Type B pancreatic cell (in vitro differentiated cells): ENCODE measurements around the gene IPO7. TPM values are rescaled to one million over a fixed set of nuclear protein-coding genes. Genes with fewer than 3 reads are reported as not detected.
"Not testable (repeated sequence)": the region's sequence is repeated elsewhere in the genome, so short reads cannot be mapped to it uniquely, and the experiment has no call there.

ENCODE experiments used
- DNase-seq: peaks from one replicate; pipeline ENCODE4 v3.0.0; 2021; ENCODE audit warnings: mixed read lengths; ENCODE audit not compliant: unreplicated experiment; ENCODE audit errors: extremely low spot score
- H3K27ac Mint-ChIP-seq: 2 replicates; pipeline ENCODE4 v1.8.0; 2021; ENCODE audit warnings: mild to moderate bottlenecking, mixed read lengths
- H3K27me3 Mint-ChIP-seq: 2 replicates; pipeline ENCODE4 v1.8.0; 2021; ENCODE audit warnings: mixed read lengths
- H3K36me3 Mint-ChIP-seq: 2 replicates; pipeline ENCODE4 v1.8.0; 2021; ENCODE audit warnings: mixed read lengths
- H3K4me1 Mint-ChIP-seq: one replicate; pipeline ENCODE4 v1.8.0; 2021; ENCODE audit warnings: mixed read lengths; ENCODE audit not compliant: unreplicated experiment
- H3K4me3 Mint-ChIP-seq: 2 replicates; pipeline ENCODE4 v1.8.0; 2021; ENCODE audit warnings: mild to moderate bottlenecking, mixed read lengths
- H3K9me3 Mint-ChIP-seq: 2 replicates; pipeline ENCODE4 v1.8.0; 2021; ENCODE audit warnings: mixed read lengths
- total RNA-seq: library from RNA; stranded (reverse); gene quantifications from 2 replicates; pipeline ENCODE4 v1.2.1, GENCODE V29; 2021; ENCODE audit warnings: low replicate concordance
- TF ChIP-seq, protein P1 (sequence below): fragments of 200-600 bp; sonication (generic); conservative IDR thresholded peaks from 2 replicates; pipeline ENCODE4 v1.5.0; 2021; ENCODE audit warnings: antibody characterized with exemption, mild to moderate bottlenecking

The IPO7 gene
- total RNA-seq, 1 donor from 2014 or later = 159 TPM

GRCh38 chr11:9351321-9351881, 33.1 kb upstream of the IPO7 start:
- Mint-ChIP-seq H3K9me3 (no peaks in the 10 kb centered on the region), H3K36me3 (no peaks in the 10 kb centered on the region), H3K27ac (no peak overlapping the region), H3K4me3 (no peak overlapping the region), H3K4me1 (no peaks in the 10 kb centered on the region), H3K27me3 (no peaks in the 10 kb centered on the region)
- TF ChIP-seq, protein P1, sequence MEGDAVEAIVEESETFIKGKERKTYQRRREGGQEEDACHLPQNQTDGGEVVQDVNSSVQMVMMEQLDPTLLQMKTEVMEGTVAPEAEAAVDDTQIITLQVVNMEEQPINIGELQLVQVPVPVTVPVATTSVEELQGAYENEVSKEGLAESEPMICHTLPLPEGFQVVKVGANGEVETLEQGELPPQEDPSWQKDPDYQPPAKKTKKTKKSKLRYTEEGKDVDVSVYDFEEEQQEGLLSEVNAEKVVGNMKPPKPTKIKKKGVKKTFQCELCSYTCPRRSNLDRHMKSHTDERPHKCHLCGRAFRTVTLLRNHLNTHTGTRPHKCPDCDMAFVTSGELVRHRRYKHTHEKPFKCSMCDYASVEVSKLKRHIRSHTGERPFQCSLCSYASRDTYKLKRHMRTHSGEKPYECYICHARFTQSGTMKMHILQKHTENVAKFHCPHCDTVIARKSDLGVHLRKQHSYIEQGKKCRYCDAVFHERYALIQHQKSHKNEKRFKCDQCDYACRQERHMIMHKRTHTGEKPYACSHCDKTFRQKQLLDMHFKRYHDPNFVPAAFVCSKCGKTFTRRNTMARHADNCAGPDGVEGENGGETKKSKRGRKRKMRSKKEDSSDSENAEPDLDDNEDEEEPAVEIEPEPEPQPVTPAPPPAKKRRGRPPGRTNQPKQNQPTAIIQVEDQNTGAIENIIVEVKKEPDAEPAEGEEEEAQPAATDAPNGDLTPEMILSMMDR = no peak
- no peak for DNase-seq

DNA sequence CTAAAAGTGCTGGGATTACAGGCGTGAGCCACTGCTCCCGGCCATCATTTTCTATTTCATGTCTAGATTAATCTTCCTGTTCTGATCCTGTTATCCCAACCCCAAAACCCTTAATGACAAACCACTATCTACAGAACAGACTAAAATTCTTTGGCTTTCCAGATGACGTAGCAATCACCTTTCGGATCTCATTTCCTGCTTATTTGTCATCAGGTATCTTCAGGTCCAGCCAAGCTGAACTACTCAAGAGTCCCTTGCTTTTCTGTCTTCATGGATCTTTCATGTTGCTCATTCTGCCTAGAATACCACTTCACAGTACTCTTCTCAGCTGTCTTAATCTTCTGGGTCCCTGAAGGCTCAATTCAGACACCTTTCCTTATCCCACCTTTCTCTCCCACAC, 27.4 kb upstream of the IPO7 start:
- Mint-ChIP-seq H3K36me3 (no peaks in the 10 kb centered on the region), H3K27ac (no peak overlapping the region), H3K27me3 (no peaks in the 10 kb centered on the region), H3K4me3 (no peak overlapping the region), H3K4me1 (peaks cover 5% of the 10 kb centered on the region), H3K9me3 (no peaks in the 10 kb centered on the region)
- TF ChIP-seq, protein P1 = no peak
- no peak for DNase-seq

DNA sequence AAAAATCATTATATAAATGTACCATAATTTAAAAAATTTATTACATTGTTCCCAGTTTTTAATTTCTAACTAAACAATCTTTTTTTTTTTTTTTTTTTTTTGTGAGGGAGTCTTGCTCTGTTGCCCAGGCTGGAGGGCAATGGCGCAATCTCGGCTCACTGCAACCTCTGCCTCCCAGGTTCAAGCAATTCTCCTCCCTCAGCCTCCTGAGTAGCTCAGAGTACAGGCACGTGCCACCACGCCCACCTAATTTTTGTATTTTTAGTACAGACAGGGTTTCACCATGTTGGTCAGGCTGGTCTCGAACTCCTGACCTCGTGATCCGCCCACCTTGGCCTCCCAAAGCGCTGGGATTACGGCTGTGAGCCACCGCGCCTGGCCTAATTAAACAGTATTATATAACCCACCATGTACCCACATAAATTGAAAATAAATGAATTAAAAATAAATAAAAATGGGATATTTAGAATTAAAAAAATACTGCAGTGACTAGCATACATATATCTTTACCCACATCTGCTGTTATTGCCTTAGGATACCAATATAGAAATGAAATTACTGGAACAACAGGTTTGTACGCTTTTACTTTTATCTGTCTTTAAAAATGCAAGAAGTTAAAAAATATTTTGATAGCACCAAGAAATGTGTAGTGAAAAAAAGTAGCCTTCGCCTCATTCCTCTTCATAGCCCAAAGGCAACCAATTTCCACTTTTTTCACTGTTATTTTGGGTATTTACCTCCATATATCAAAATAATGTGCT, 23.4 kb upstream of the IPO7 start:
- not testable (repeated sequence) for DNase-seq, H3K9me3 Mint-ChIP-seq, H3K36me3 Mint-ChIP-seq, H3K27me3 Mint-ChIP-seq
- Mint-ChIP-seq H3K4me3 (peak overlapping the region; percentile 42), H3K27ac (peak overlapping the region; percentile 87), H3K4me1 (peaks cover 17% of the 10 kb centered on the region)

GRCh38 chr11:9362393-9362863, 22.0 kb upstream of the IPO7 start:
- no peak for DNase-seq
- TF ChIP-seq, protein P1 = no peak
- Mint-ChIP-seq H3K4me3 (peak overlapping the region; percentile 6), H3K36me3 (no peaks in the 10 kb centered on the region), H3K27ac (peak overlapping the region; percentile 99), H3K4me1 (peaks cover 17% of the 10 kb centered on the region), H3K9me3 (no peaks in the 10 kb centered on the region), H3K27me3 (no peaks in the 10 kb centered on the region)

GRCh38 chr11:9363954-9364912, 20.2 kb upstream of the IPO7 start:
- H3K27me3 Mint-ChIP-seq = no peaks in the 10 kb centered on the region
- peak; percentile 89 for DNase-seq
- TF ChIP-seq, protein P1 = no peak
- no peaks in the 10 kb centered on the region for H3K36me3 Mint-ChIP-seq
- H3K4me1 Mint-ChIP-seq = peaks cover 17% of the 10 kb centered on the region
- H3K27ac Mint-ChIP-seq = peak overlapping the region; percentile 99
- peak overlapping the region; percentile 79 for H3K4me3 Mint-ChIP-seq
- H3K9me3 Mint-ChIP-seq = no peaks in the 10 kb centered on the region
